ENCODE data around the gene DOP1B. TPM values are rescaled to one million over a fixed set of nuclear protein-coding genes. Genes with fewer than 3 reads are reported as not detected.

Gene DOP1B
- total and polyA plus RNA-seq, 10 of the 15 experiments (the other 5 are each of a cell fraction or from before 2014, with no cell fraction given) = 1.2 to 12.2 (median 4.3) TPM

DNA sequence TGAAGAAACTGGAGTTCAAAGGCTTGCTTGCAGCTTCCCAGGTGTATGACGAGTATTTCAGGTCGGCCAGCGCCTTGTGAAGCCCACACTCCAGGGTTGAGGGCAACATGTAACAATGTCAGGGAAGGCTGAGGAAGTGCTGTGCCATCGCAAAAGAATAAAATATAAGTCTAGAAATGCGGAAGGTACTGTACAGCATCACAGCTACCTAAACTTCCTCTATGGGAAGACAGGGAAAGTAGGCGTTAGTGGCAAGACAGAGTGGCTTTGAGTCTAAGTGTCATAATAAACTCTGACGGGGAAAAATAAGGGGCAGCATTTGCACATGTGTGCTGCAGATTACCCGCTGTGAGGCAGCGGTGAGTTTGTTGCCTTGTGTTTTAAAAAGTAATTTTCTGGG, 28.9 kb downstream of the DOP1B start:
- no peak overlapping the region for H3K4me3 ChIP-seq
- no peak overlapping the region for H3K4me2 ChIP-seq (ENCODE audit: control insufficient read depth, insufficient read depth)
- TF ChIP-seq KLF5 (IDR thresholded peaks at IDR 0.05; ENCODE audit: partially characterized antibody) = no peak
- 85% methylated on average over 9 of the region's 9 CpGs for WGBS (ENCODE audit: insufficient coverage, insufficient replicate concordance, low lambda C conversion rate, missing lambda C conversion rate)
- H4K20me1 ChIP-seq (ENCODE audit: control insufficient read depth, insufficient read depth) = no peaks in the 10 kb centered on the region
- intact Hi-C loops (cut with micrococcal nuclease; ENCODE audit: unreplicated experiment) = no loop called here
- H3K9me3 ChIP-seq (replicated peaks; ENCODE audit: control insufficient read depth, insufficient read depth, low read length) = no peaks in the 10 kb centered on the region
- no peaks in the 10 kb centered on the region for H3K36me3 ChIP-seq (ENCODE audit: control insufficient read depth in 2 of 2, insufficient read depth in 2 of 2, low read length in 1 of 2)
- BruUV-seq (replicated peaks) = no TSS peak
- ChIA-PET POLR2A (no interaction called here), CTCF (no interaction called here), SMC1A (ENCODE audit: uncharacterized antibody, unreplicated experiment) (no interaction called here), RAD21 (ENCODE audit: unreplicated experiment) (interaction anchor here (0.7 kb wide), 1 partner anchor 138 kb away, joined by 3 read pairs; no protein-coding TSS in a partner anchor)
- ATAC-seq (no peak), FAIRE-seq (no peak), DNase-seq (ENCODE audit: low read depth, low spot score) (no peak)
- H3K27me3 ChIP-seq (replicated peaks in 1 of 2; ENCODE audit: control insufficient read depth in 2 of 2, insufficient read depth in 2 of 2, low read length in 1 of 2) = no peaks in the 10 kb centered on the region
- peaks cover 9% of the 10 kb centered on the region for H3K4me1 ChIP-seq (ENCODE audit: control insufficient read depth, insufficient read depth, low read length)
- H3K27ac ChIP-seq (ENCODE audit: control insufficient read depth, insufficient read depth) = no peak overlapping the region
- H3K9ac ChIP-seq (ENCODE audit: control insufficient read depth, insufficient read depth, low read length) = no peak overlapping the region
- no peak overlapping the region for H2AFZ ChIP-seq (ENCODE audit: control insufficient read depth, low read depth, low read length)
- in situ Hi-C loops (cut with MboI) = no loop called here
- H3K79me2 ChIP-seq (ENCODE audit: control insufficient read depth, insufficient read depth, low read length) = no peaks in the 10 kb centered on the region

DNA sequence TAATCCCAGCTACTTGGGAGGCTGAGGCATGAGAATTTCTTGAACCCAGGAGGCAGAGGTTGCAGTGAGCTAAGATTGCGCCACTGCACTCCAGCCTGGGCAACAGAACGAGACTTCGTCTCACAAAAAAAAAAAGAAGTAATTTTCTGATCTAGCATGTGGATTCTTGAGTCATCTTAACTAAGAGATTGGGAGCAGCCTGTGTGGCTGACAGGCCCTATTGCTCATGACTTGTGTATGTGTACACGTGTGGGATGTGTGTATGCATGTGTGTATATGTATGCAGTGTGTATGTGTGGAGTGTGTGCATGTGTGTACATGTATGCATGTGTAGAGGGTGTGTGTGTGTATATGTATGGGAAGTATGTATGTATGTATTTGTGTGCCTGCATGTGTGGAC, 29.5 kb downstream of the DOP1B start:
- ChIA-PET RAD21 (ENCODE audit: unreplicated experiment) (interaction anchor here (0.7 kb wide), 1 partner anchor 137 kb away, joined by 3 read pairs; no protein-coding TSS in a partner anchor), CTCF (interaction anchor here (0.6 to 1.1 kb wide), 2 partner anchors 11 to 143 kb away, joined by 3 read pairs; no protein-coding TSS in a partner anchor), POLR2A (no interaction called here), SMC1A (ENCODE audit: uncharacterized antibody, unreplicated experiment) (no interaction called here)
- Histone ChIP-seq H3K27ac (ENCODE audit: control insufficient read depth, insufficient read depth) (no peak overlapping the region), H3K9me3 (replicated peaks; ENCODE audit: control insufficient read depth, insufficient read depth, low read length) (no peaks in the 10 kb centered on the region), H3K4me1 (ENCODE audit: control insufficient read depth, insufficient read depth, low read length) (peaks cover 7% of the 10 kb centered on the region), H3K36me3 (ENCODE audit: control insufficient read depth in 2 of 2, insufficient read depth in 2 of 2, low read length in 1 of 2) (no peaks in the 10 kb centered on the region), H3K27me3 (replicated peaks in 1 of 2; ENCODE audit: control insufficient read depth in 2 of 2, insufficient read depth in 2 of 2, low read length in 1 of 2) (no peaks in the 10 kb centered on the region), H2AFZ (ENCODE audit: control insufficient read depth, low read depth, low read length) (no peak overlapping the region), H3K4me3 (no peak overlapping the region), H3K4me2 (ENCODE audit: control insufficient read depth, insufficient read depth) (no peak overlapping the region), H3K9ac (ENCODE audit: control insufficient read depth, insufficient read depth, low read length) (no peak overlapping the region), H3K79me2 (ENCODE audit: control insufficient read depth, insufficient read depth, low read length) (no peaks in the 10 kb centered on the region), H4K20me1 (ENCODE audit: control insufficient read depth, insufficient read depth) (no peaks in the 10 kb centered on the region)
- BruUV-seq (replicated peaks) = no TSS peak
- FAIRE-seq = no peak
- TF ChIP-seq, protein P1, sequence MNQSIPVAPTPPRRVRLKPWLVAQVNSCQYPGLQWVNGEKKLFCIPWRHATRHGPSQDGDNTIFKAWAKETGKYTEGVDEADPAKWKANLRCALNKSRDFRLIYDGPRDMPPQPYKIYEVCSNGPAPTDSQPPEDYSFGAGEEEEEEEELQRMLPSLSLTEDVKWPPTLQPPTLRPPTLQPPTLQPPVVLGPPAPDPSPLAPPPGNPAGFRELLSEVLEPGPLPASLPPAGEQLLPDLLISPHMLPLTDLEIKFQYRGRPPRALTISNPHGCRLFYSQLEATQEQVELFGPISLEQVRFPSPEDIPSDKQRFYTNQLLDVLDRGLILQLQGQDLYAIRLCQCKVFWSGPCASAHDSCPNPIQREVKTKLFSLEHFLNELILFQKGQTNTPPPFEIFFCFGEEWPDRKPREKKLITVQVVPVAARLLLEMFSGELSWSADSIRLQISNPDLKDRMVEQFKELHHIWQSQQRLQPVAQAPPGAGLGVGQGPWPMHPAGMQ (IDR thresholded peaks at IDR 0.05; ENCODE audit: borderline replicate concordance) = no peak
- TF ChIP-seq PML (IDR thresholded peaks at IDR 0.05; ENCODE audit: low read length) (no peak), SMAD1 (IDR thresholded peaks at IDR 0.05; ENCODE audit: low read depth, partially characterized antibody) (no peak), NR2F1 (conservative IDR thresholded peaks at IDR 0.05) (no peak), MEF2B (IDR thresholded peaks at IDR 0.05; ENCODE audit: partially characterized antibody, poor library complexity, severe bottlenecking) (no peak), BACH1 (IDR thresholded peaks at IDR 0.05; ENCODE audit: borderline replicate concordance) (no peak), FOS (IDR thresholded peaks at IDR 0.05; ENCODE audit: borderline replicate concordance, extremely low read depth, insufficient read length) (no peak), WRNIP1 (IDR thresholded peaks at IDR 0.05; ENCODE audit: borderline replicate concordance, low read depth, low read length) (no peak)
- TF ChIP-seq, protein P2, sequence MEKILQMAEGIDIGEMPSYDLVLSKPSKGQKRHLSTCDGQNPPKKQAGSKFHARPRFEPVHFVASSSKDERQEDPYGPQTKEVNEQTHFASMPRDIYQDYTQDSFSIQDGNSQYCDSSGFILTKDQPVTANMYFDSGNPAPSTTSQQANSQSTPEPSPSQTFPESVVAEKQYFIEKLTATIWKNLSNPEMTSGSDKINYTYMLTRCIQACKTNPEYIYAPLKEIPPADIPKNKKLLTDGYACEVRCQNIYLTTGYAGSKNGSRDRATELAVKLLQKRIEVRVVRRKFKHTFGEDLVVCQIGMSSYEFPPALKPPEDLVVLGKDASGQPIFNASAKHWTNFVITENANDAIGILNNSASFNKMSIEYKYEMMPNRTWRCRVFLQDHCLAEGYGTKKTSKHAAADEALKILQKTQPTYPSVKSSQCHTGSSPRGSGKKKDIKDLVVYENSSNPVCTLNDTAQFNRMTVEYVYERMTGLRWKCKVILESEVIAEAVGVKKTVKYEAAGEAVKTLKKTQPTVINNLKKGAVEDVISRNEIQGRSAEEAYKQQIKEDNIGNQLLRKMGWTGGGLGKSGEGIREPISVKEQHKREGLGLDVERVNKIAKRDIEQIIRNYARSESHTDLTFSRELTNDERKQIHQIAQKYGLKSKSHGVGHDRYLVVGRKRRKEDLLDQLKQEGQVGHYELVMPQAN (conservative IDR thresholded peaks at IDR 0.05) = no peak
- TF ChIP-seq, protein P3, sequence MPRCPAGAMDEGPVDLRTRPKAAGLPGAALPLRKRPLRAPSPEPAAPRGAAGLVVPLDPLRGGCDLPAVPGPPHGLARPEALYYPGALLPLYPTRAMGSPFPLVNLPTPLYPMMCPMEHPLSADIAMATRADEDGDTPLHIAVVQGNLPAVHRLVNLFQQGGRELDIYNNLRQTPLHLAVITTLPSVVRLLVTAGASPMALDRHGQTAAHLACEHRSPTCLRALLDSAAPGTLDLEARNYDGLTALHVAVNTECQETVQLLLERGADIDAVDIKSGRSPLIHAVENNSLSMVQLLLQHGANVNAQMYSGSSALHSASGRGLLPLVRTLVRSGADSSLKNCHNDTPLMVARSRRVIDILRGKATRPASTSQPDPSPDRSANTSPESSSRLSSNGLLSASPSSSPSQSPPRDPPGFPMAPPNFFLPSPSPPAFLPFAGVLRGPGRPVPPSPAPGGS (IDR thresholded peaks at IDR 0.05; ENCODE audit: borderline replicate concordance, insufficient read depth, low read depth, low read length, poor library complexity, severe bottlenecking) = no peak
- DNase-seq (ENCODE audit: low read depth, low spot score) = no peak
- in situ Hi-C loops (cut with MboI) (no loop called here), intact Hi-C loops (cut with micrococcal nuclease; ENCODE audit: unreplicated experiment) (no loop called here)
- 85% methylated on average over 4 of the region's 4 CpGs for WGBS (ENCODE audit: insufficient coverage, insufficient replicate concordance, low lambda C conversion rate, missing lambda C conversion rate)
- ATAC-seq = no peak
